Glomerular visceral epithelial cell (primary cell): ENCODE measurements around the gene KCNT2.

Experiments
- DNase-seq: peaks from one replicate; pipeline ENCODE4 v3.0.0-alpha.2; 2016; ENCODE audit errors: extremely low spot score

The KCNT2 gene

DNA sequence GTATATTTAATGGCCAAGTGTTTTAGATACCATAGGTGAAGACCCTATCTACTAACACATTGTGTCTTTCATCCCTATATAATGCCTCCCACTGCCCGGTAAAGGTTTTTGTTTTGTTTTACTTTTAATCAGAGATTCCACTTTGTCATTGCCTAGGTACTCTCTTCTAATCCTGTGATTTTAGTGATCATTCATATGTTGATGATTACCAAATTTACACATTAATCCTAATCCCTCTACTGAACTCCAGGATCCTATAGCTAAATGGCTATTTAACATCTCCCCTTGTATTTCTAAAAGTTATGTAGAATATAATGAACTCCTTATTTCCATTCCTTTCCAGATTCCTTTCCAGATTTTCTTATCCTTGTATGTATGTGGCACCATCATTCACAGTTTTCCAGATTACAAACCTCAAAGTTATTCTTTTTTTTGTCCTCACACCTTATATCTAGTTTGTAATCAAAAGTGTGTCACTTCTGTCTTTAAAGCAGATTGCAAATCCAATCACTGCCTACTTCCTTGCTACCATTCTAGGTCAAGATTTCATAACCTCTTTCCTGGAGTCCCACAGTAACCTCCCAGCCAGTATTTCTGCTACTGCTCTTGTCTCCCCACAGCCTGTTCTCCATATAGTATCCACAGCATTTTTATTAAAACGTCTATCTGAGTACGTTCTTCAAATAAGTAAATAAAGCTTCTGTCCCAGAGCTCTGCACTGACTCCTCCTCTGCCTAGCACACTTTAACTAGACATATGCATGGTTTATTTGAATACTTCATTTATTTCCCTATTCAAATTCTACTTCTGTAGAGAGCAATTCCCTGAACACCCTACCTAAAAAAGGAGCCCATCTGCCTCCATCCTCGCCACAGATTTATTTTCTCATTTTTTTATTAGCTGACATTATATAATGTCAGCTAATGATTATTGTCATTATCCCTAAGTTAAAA is 157.8 kb downstream of the KCNT2 start:
- DNase-seq = no peak

DNA sequence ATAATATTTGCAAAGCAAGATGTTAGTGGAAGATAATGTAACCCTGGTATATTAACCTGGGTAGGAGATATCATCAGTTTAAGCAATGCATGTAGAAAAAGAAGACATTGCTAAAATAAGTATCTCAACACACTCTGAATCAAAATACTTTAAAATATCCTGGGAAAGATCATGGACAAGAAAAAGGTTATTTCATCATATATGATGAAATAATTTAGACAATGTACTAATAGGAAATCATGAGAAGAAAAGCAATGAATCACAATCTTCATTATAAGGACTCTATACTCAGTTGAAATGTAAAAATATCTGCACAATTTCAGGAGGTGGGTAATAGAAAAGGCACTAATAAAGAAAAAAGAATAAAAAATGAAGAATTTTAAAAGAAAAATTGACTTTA is 158.8 kb downstream of the KCNT2 start:
- DNase-seq = no peak

- no peak for DNase-seq
Measured at GRCh38 chr1:196445775-196446174, 162.5 kb downstream of the KCNT2 start.

DNA sequence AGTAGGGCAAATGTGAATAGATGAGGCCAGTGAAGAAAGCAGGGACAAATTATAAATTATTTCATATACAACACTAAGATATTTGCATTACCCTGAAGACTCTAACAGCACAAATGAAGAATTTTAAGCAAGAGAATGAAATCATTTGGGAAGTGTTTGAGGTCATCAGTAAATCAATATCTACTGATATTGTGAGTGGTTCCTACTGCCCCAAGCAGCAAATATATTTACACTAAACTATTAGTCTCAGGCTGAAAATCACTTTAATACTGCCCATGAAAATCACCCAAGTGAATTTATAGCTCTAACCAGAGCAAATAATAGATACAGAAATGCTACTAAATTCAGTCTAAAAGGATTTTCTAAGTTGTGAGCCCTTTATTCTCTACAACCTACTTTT is 163.6 kb downstream of the KCNT2 start:
- DNase-seq = no peak

- DNase-seq = no peak
Measured at GRCh38 chr1:196442366-196442765, 165.9 kb downstream of the KCNT2 start.

- DNase-seq = no peak
Measured at GRCh38 chr1:196440711-196441110, 167.5 kb downstream of the KCNT2 start.

- DNase-seq = peak; percentile 1
Measured at GRCh38 chr1:196438329-196438728, 169.9 kb downstream of the KCNT2 start.

- DNase-seq = no peak
Measured at GRCh38 chr1:196437671-196438070, 170.6 kb downstream of the KCNT2 start.

DNA sequence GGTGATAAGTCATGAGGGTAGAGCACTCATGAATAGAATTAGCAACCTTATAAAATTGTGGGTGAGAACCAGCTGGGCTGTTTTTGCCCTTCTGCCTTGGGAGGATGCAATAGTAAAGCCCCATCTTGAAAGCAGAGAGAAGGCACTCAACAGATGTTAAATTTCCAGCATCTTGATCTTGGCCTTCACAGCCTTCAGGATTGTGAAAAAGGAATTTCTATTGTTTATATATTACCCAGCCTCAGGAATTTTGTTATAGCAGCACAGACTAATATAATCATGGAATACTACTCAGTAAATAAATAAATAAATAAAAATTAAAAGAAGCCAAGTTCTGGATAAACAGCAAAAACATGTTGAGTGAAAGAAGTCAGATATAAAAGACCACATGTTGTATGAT is 175.2 kb downstream of the KCNT2 start:
- DNase-seq = no peak

DNA sequence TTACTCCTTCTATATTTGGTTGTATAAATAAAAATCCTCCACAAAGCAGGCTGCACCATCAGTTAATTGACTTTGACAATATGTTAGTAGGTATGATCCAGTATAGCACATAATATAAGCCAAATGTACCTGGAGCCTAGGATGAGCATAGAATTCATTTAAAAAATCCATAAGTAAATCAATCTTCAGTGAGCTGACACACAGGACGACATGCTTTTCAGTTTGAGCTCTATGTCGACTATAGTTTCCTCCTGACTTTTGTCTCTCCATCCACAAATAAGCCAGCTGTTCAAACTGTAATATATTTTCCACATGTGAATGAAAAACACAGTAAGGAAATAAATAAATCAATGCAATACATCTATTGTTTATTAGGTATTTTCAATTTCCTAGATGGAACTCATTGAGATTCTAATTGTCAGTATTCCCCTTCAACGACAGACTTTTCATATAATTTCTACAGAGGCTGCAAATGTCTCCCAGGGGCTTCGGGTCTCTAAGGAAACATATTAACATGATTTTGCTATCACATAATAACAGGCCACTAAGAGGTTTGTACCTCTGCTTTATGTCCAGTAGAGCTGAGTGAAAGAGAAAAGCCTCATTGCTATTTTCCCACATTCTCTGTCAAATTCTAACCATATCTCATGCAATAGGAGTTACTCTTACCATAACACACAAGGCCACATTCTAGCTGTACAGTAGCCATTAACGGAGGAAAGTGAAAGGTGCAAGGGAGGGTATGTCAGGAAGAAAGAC is 180.1 kb downstream of the KCNT2 start:
- DNase-seq = no peak

GRCh38 chr1:196425513-196425912 is 182.7 kb downstream of the KCNT2 start:
- DNase-seq = no peak

DNA sequence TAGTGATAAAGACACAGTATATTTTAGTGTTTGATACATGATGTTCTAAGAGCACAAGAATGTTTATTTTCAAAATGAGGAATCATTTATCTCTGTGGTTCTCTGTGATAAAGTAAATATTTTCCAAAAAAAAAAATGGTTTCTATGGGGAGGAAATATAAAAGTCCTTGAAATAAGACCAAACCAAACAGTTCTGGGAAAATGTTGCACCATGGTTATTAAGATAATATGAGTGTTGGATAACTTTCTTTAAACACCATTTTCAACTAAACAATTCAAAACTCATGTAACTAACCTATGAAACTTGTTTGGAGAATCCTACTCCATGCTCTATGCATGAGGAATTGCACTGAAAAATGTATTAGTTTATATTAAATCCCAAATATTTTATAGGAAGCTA is 184.6 kb downstream of the KCNT2 start:
- no peak for DNase-seq

GRCh38 chr1:196418772-196419171 is 189.5 kb downstream of the KCNT2 start:
- DNase-seq = no peak

DNA sequence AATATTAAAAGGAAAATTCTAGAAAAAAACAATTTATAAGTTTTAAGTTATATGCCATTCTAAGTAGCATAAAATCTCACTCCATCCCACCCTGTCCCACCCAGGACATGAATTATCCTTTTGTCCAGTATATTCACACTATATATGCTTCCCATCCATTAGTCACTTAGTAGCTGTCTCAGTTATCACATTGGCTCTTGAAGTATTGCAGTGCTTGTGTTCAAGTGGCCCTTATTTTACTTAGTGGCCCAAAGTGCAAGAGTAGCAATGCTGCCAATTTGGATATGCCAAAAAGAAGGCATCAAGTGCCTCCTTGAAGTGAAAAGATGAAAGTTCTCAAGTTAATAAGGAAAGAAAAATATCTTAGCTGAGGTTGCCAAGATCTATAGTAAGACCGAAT is 192.3 kb downstream of the KCNT2 start:
- DNase-seq = no peak

DNA sequence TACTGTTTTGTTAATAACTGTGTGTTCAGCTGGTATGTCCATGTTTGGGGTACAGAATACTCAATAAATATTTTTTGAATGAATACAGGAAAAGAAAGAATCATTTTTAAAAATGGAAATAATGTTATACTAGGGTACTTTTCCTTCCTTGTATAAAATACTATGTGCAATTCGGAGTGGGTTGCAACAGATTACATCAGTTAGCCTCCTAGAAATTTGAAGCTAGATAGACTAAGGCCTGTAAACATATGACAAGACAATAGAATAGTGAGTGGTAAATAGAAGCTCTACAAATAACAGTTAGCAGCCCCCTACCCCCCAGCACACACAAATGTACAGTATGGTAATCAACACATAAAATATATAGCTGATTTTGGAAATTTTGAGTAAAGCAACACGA is 195.9 kb downstream of the KCNT2 start:
- no peak for DNase-seq

- DNase-seq = no peak
Measured at GRCh38 chr1:196410768-196411167, 197.5 kb downstream of the KCNT2 start.

- no peak for DNase-seq
Measured at GRCh38 chr1:196409586-196409985, 198.7 kb downstream of the KCNT2 start.

DNA sequence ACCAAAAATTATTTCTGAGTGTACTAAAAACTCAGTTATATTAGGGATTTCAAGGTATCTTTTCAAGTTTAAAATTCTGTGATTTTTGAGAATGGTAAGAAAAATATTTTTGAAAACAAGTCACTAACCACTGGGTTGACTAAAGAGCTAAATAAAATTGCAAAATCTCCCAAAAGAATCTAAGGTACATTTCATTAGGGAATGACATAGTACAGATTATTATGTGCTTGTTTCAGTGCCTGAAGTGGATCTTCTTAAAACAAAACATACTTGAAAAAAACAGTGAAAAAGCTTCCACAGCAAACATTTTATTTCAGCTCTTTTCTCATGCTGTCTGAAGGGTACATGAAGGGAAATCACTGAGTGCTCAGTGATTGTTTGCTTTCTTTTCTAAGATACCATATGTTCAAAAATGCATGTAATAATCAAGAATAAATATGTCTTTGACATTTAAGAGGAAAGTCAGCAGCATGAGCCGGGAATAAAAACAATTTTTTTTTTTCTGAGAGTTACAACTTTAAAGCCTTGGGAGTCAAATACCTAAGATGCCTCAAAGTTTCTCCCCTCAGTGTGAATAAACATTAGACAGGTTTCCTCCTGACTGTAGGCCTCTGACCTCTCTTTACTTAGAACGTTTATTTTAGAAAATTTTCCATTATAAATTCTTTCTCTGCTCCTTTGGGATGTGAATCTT is 200.7 kb downstream of the KCNT2 start:
- DNase-seq = peak; percentile 22

DNA sequence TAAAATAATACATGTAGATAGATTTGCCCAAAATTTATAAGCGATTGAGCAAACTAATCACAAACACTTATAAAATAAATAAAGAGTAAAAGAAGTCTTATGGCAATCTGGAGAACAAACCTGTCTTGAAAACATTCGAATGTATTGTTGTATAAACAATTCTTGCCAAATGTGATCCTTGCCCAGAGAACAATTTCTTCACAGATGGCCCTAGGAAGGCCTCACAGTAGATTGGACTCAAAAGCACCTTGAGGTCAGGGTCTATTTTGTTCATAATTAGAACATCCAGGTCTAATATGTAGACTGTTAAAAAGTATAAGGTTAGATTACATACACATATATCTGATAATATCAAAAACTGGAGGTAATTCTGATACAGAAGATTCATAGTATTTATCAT is 202.4 kb downstream of the KCNT2 start:
- no peak for DNase-seq

DNA sequence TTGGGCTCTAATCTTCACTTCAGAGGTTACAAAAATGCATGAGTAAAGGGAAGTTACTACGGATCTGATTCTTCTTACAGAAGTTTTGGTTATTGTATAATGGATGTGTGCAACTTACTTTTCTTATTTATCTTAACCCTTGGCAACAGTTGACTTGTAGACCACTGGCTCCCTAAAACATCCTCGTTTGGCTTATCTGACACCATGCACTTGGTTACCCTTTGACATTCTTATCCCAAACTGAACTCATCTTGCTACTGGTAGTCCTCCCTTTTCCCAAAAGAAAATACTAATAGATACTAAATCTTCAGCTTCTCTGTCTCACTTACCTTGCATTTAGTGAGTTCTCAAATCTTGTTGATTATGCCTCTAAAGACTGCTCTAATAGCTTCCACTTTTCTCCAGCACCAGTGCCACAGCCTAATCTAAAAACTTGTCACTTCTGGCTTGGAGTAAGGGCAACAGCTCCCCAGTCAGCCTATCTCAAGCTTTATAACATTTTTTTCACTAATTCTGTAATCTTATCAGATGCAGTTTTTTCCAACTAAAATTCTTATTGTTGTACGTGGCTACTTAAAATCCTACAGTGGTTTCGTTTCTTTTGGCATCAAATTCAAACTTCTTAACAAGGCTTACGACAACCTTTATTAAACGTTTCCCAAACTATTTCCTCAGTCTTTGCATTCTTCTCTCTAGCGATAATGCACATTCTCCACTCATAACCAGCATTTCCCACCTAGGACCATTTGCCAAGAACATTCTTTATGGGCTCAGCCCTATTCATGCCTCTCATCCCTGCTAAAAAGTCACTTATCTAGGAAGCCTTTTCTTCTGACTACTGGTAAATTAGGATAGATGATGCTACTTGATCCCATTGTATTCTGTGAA is 204.2 kb downstream of the KCNT2 start:
- DNase-seq = no peak

GRCh38 chr1:196401891-196402290 is 206.3 kb downstream of the KCNT2 start:
- DNase-seq = no peak
